Lower leg skin (tissue), 4 donors: ENCODE data around the gene TSPAN32. TPM values are rescaled to one million over a fixed set of nuclear protein-coding genes. Genes with fewer than 3 reads are reported as not detected.
A peak's percentile ranks its signal among the peaks of the same experiment; 100 is the strongest.

Experiments used
- DNase-seq, 2 donors: peaks; one replicate each; pipeline ENCODE4 v3.0.0-alpha.2; 2019; ENCODE audit warnings: low spot score in 2 of 2
- H3K4me3 ChIP-seq: fragments of 200-600 bp; sonication (generic); 2 replicates; pipeline ENCODE4 v1.5.1; 2017; ENCODE audit warnings: mild to moderate bottlenecking, low read depth; ENCODE audit not compliant: poor library complexity, severe bottlenecking
- CTCF ChIP-seq, 3 donors: fragments of 450-650 bp; IDR thresholded peaks; one replicate each; pipeline ENCODE4 v1.5.1; 2016; ENCODE audit warnings: antibody characterized with exemption in 3 of 3, mild to moderate bottlenecking in 3 of 3, moderate library complexity in 2 of 3
- POLR2A ChIP-seq, 2 donors: fragments of 450-650 bp; IDR thresholded peaks; one replicate each; pipeline ENCODE4 v1.6.1; 2016 to 2017; ENCODE audit warnings: antibody characterized with exemption in 2 of 2, mild to moderate bottlenecking in 1 of 2, moderate library complexity in 1 of 2
- WGBS, 2 donors: methylation state at CpG; one replicate each; pipeline ENCODE4 v1.1.5; 2018; 5-methylcytosine and 5-hydroxymethylcytosine counted together
- intact Hi-C: fragments of 100-400 bp; cut with DNase I; formaldehyde crosslinking; loops from one replicate; pipeline ENCODE4 v1.15.0; 2023; ENCODE audit warnings: low total_unique reads
- total RNA-seq, 4 donors: library from RNA; depleted of rRNA; stranded (reverse); fragments of >200 nt; gene quantifications; one replicate each; pipeline ENCODE4 v1.1.0, GENCODE V29; 2016

The TSPAN32 gene
- total RNA-seq, 4 donors from 2014 or later, result 0.30 to 2.4 (median 1.5) TPM

GRCh38 chr11:2294926-2295290, 6.9 kb upstream of the TSPAN32 start:
- 67 to 85% methylated on average over 7 to 8 of the region's 8 CpGs for WGBS, 2 donors
- H3K4me3 ChIP-seq, result no peak overlapping the region
- peak in 1 of 2 donors; percentile 82 for DNase-seq
- TF ChIP-seq POLR2A (IDR thresholded peaks at IDR 0.05) (no peak), CTCF (IDR thresholded peaks at IDR 0.05) (no peak)
- intact Hi-C loops, result loop anchor here (5.0 kb wide), 2 partner anchors 98 to 113 kb away; no protein-coding TSS in a partner anchor

- DNase-seq, result peak in 1 of 2 donors; percentile 63
- H3K4me3 ChIP-seq, result no peak overlapping the region
- no peak for TF ChIP-seq POLR2A (IDR thresholded peaks at IDR 0.05)
- WGBS, 2 donors, result 84 to 85% methylated on average over 17 of the region's 17 CpGs
- intact Hi-C loops, result loop anchor here (5.0 kb wide), 2 partner anchors 99 to 114 kb away; no protein-coding TSS in a partner anchor
Observed at GRCh38 chr11:2295971-2296912, 5.6 kb upstream of the TSPAN32 start.

GRCh38 chr11:2296913-2297622, 4.7 kb upstream of the TSPAN32 start:
- H3K4me3 ChIP-seq, result no peak overlapping the region
- TF ChIP-seq POLR2A (IDR thresholded peaks at IDR 0.05) (no peak), CTCF (IDR thresholded peaks at IDR 0.05) (no peak)
- WGBS, 2 donors, result 91 to 95% methylated on average over 7 to 13 of the region's 13 CpGs
- DNase-seq, result peak in 1 of 2 donors; percentile 81
- intact Hi-C loops, result loop anchor here (5.0 kb wide), 2 partner anchors 100 to 115 kb away; no protein-coding TSS in a partner anchor

GRCh38 chr11:2297623-2298030, 4.2 kb upstream of the TSPAN32 start:
- intact Hi-C loops, result loop anchor here (5.0 kb wide), 2 partner anchors 100 to 115 kb away; no protein-coding TSS in a partner anchor

GRCh38 chr11:2298131-2298794, 3.5 kb upstream of the TSPAN32 start:
- 87 to 95% methylated on average over 11 to 14 of the region's 14 CpGs for WGBS, 2 donors
- H3K4me3 ChIP-seq, result no peak overlapping the region
- intact Hi-C loops, result loop anchor here (5.0 kb wide), 2 partner anchors 101 to 116 kb away; no protein-coding TSS in a partner anchor
- TF ChIP-seq POLR2A (IDR thresholded peaks at IDR 0.05), result no peak
- TF ChIP-seq CTCF (IDR thresholded peaks at IDR 0.05), result no peak
- peak in 1 of 2 donors; percentile 78 for DNase-seq

More at GRCh38 chr11:2297623-2298030, 4.2 kb upstream of the TSPAN32 start:
- 48 to 54% methylated on average over 1 of the region's 1 CpG for WGBS, 2 donors
- no peak overlapping the region for H3K4me3 ChIP-seq
- TF ChIP-seq CTCF (IDR thresholded peaks at IDR 0.05), result no peak
- TF ChIP-seq POLR2A (IDR thresholded peaks at IDR 0.05), result no peak
- DNase-seq, result no peak
